HEK293T (cell line): Measurements from ENCODE around the gene ANKS4B.

ENCODE experiments used
- CTCF ChIA-PET: fragments of 350-600 bp; formaldehyde crosslinking; extraction: SDS; loops from one replicate; lab custom pipeline; 2021; ENCODE audit warnings: antibody characterized with exemption, inconsistent platforms; lab: Yijun Ruan, JAX
- POLR2A ChIA-PET: fragments of 350-600 bp; formaldehyde crosslinking; extraction: SDS; loops from one replicate; lab custom pipeline; 2020; ENCODE audit warnings: antibody characterized with exemption, inconsistent platforms; lab: Yijun Ruan, JAX
- DNase-seq: peaks from one replicate; pipeline ENCODE4 v3.0.0; 2012; ENCODE audit warnings: mixed read lengths; ENCODE audit errors: extremely low spot score
- ARNT ChIP-seq: fragments of 450-650 bp; IDR thresholded peaks from 2 replicates; pipeline ENCODE4 v1.6.1; 2017; ENCODE audit warnings: mild to moderate bottlenecking
- BHLHE40 ChIP-seq: fragments of 450-650 bp; IDR thresholded peaks from 2 replicates; pipeline ENCODE4 v1.6.1; 2016; ENCODE audit warnings: mild to moderate bottlenecking, moderate library complexity, borderline replicate concordance
- CTBP1 ChIP-seq: fragments of 450-650 bp; IDR thresholded peaks from 2 replicates; pipeline ENCODE4 v1.6.1; 2016; ENCODE audit warnings: borderline replicate concordance
- ELF4 ChIP-seq: fragments of 450-650 bp; IDR thresholded peaks from 2 replicates; pipeline ENCODE4 v1.6.1; 2017; ENCODE audit warnings: antibody characterized with exemption
- FOXA1 ChIP-seq: fragments of 450-650 bp; IDR thresholded peaks from 2 replicates; pipeline ENCODE4 v1.6.1; 2016; ENCODE audit warnings: mild to moderate bottlenecking
- FOXK2 ChIP-seq: fragments of 450-650 bp; IDR thresholded peaks from 2 replicates; pipeline ENCODE4 v1.6.1; 2016; ENCODE audit warnings: mild to moderate bottlenecking
- FOXM1 ChIP-seq: fragments of 450-650 bp; IDR thresholded peaks from 2 replicates; pipeline ENCODE4 v1.6.1; 2017; ENCODE audit warnings: mild to moderate bottlenecking, borderline replicate concordance
- HDGF ChIP-seq: fragments of 450-650 bp; IDR thresholded peaks from 2 replicates; pipeline ENCODE4 v1.6.1; 2017; ENCODE audit warnings: antibody characterized with exemption, borderline replicate concordance
- L3MBTL2 ChIP-seq: fragments of 450-650 bp; conservative IDR thresholded peaks from 2 replicates; pipeline ENCODE4 v1.6.1; 2016; ENCODE audit warnings: mild to moderate bottlenecking
- LEF1 ChIP-seq: fragments of 450-650 bp; IDR thresholded peaks from 2 replicates; pipeline ENCODE4 v1.6.1; 2017; ENCODE audit warnings: mild to moderate bottlenecking, borderline replicate concordance
- NFRKB ChIP-seq: fragments of 450-650 bp; IDR thresholded peaks from 2 replicates; pipeline ENCODE4 v1.6.1; 2016; ENCODE audit warnings: mild to moderate bottlenecking, moderate library complexity
- SP1 ChIP-seq: fragments of 450-650 bp; IDR thresholded peaks from 2 replicates; pipeline ENCODE4 v1.6.1; 2017
- SUZ12 ChIP-seq: fragments of 450-650 bp; IDR thresholded peaks from 2 replicates; pipeline ENCODE4 v1.6.1; 2016; ENCODE audit warnings: mild to moderate bottlenecking
- TARDBP ChIP-seq: fragments of 450-650 bp; IDR thresholded peaks from 2 replicates; pipeline ENCODE4 v1.6.1; 2016
- ZNF384 ChIP-seq: fragments of 450-650 bp; IDR thresholded peaks from 2 replicates; pipeline ENCODE4 v1.6.1; 2016
- TF ChIP-seq, protein P1 (sequence below): fragments of 450-650 bp; IDR thresholded peaks from 2 replicates; pipeline ENCODE4 v1.6.1; 2016

ANKS4B gene

GRCh38 chr16:21208446-21209230 lies 24.9 kb upstream of the ANKS4B start:
- CTCF ChIA-PET = no interaction called here
- POLR2A ChIA-PET = no interaction called here
- TF ChIP-seq BHLHE40 (no peak), FOXA1 (no peak)

DNA sequence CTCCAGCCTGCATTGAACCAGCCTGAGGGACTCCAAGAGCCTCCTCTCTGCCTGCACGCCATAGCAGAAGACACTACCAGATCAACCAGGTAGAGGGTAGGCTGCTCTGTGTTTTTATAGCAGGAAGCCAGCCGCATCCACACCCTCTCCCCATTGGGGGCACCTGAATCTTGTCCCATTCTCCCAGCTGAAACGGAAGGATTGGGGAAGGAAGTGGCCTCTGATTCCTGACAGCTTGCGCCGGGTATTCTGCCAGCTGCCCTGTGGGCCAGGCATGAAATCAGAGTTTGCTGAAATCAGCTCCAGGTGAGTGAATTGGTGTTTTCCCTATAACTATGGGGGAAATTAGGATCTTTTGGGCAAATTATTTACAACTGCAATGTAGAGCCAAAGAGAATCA lies 22.0 kb upstream of the ANKS4B start, which contains the start of gene ZP2:
TSS of gene ZP2 (minus strand) at position 89 of the 400 bp plus-strand sequence. CDS start at position 62, 27 bp downstream.
- TF ChIP-seq SUZ12 (no peak), FOXM1 (no peak), BHLHE40 (no peak), LEF1 (no peak), ARNT (no peak), FOXA1 (no peak)
- TF ChIP-seq, protein P1, sequence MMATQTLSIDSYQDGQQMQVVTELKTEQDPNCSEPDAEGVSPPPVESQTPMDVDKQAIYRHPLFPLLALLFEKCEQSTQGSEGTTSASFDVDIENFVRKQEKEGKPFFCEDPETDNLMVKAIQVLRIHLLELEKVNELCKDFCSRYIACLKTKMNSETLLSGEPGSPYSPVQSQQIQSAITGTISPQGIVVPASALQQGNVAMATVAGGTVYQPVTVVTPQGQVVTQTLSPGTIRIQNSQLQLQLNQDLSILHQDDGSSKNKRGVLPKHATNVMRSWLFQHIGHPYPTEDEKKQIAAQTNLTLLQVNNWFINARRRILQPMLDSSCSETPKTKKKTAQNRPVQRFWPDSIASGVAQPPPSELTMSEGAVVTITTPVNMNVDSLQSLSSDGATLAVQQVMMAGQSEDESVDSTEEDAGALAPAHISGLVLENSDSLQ = no peak
- POLR2A ChIA-PET = no interaction called here
- DNase-seq = no peak
- CTCF ChIA-PET = no interaction called here

More at GRCh38 chr16:21208446-21209230, 24.9 kb upstream of the ANKS4B start:
- no peak for DNase-seq

GRCh38 chr16:21214086-21214485 lies 19.4 kb upstream of the ANKS4B start:
- ChIA-PET POLR2A (no interaction called here), CTCF (no interaction called here)
- TF ChIP-seq CTBP1 (no peak), ZNF384 (no peak), TARDBP (no peak), HDGF (no peak), FOXK2 (no peak), L3MBTL2 (no peak), FOXM1 (no peak), FOXA1 (no peak), SP1 (no peak), SUZ12 (no peak), LEF1 (no peak), BHLHE40 (no peak), NFRKB (no peak), ELF4 (no peak), ARNT (no peak)
- TF ChIP-seq, protein P1 = no peak

DNA sequence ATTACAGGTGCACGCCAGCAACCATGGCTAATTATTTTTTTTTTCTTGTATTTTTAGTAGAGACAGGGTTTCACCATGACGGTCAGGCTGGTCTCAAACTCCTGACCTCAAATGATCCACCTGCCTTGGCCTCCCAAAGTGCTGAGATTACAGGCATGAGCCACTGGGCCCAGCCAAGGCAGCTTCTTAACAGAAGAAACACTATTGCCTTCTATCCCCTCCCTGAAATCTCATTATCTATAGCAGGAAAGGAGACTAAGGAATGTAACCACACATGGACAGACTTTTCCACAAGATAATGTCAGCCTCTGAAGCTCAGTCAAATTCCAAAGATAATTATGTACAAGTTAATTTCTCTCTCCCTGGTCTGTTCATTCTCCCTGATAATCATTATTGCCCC lies 16.4 kb upstream of the ANKS4B start:
- no peak for DNase-seq
- ChIA-PET CTCF (interaction anchor here (0.7 kb wide), 1 partner anchor 60 kb away, joined by 5 read pairs; no protein-coding TSS in a partner anchor), POLR2A (no interaction called here)
- no peak for TF ChIP-seq NFRKB
- TF ChIP-seq SUZ12 = no peak
- TF ChIP-seq ELF4 = no peak
- TF ChIP-seq FOXM1 = no peak
- no peak for TF ChIP-seq CTBP1
- TF ChIP-seq ZNF384 = no peak

More at GRCh38 chr16:21214086-21214485, 19.4 kb upstream of the ANKS4B start:
- DNase-seq = no peak

- POLR2A ChIA-PET = no interaction called here
These were observed 15.3 kb upstream of the ANKS4B start for GRCh38 chr16:21218153-21218552.

DNA sequence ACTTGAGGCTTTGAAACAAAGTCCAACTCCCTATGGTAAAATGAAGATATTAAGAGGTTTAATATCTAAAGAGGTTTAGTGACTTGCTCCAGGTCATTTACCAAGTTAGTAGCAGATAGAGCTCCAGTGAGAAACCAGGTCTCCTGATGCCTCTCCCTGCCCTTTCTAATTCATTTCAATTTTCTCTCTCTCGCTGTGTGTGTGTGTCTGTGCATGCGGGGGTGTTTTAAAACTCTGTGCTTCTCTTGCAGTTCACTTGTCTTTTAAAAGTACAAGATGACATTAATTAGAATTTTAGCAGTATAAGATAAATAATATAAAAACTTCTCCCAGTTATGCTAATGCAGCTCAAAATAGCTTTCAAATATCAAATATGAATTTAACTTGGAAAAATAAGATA lies 13.9 kb upstream of the ANKS4B start:
- no peak for TF ChIP-seq TARDBP
- no peak for TF ChIP-seq ELF4
- no peak for TF ChIP-seq SUZ12
- no peak for TF ChIP-seq ZNF384
- ChIA-PET POLR2A (no interaction called here), CTCF (no interaction called here)
- no peak for DNase-seq

More at GRCh38 chr16:21218153-21218552, 15.3 kb upstream of the ANKS4B start:
- no peak for DNase-seq
- CTCF ChIA-PET = no interaction called here
- TF ChIP-seq LEF1 = no peak
- TF ChIP-seq ARNT = no peak
- no peak for TF ChIP-seq BHLHE40
- TF ChIP-seq SP1 = no peak
- TF ChIP-seq FOXK2 = no peak
- no peak for TF ChIP-seq SUZ12
- TF ChIP-seq NFRKB = no peak
- TF ChIP-seq, protein P1 = no peak
- TF ChIP-seq ELF4 = no peak
